AG10803 (cell line): Measurements from ENCODE around the gene PKM.

Experiments
- DNase-seq: peaks from one replicate; pipeline ENCODE4 v3.0.0; 2010; ENCODE audit warnings: low read depth
- H3K4me3 ChIP-seq: 2 replicates; pipeline ENCODE4 v1.5.1; 2011; ENCODE audit warnings: mild to moderate bottlenecking, low read length, control low read depth
- TF ChIP-seq, protein P1 (sequence below): conservative IDR thresholded peaks from 2 replicates; pipeline ENCODE4 v1.5.1; 2011; ENCODE audit warnings: mild to moderate bottlenecking, low read length, control low read depth, inconsistent platforms

Gene PKM

GRCh38 chr15:72271895-72272212 lies 40.9 kb upstream of the PKM start:
- peak overlapping the region; percentile 82 for H3K4me3 ChIP-seq
- DNase-seq, result peak; percentile 3
- TF ChIP-seq, protein P1, sequence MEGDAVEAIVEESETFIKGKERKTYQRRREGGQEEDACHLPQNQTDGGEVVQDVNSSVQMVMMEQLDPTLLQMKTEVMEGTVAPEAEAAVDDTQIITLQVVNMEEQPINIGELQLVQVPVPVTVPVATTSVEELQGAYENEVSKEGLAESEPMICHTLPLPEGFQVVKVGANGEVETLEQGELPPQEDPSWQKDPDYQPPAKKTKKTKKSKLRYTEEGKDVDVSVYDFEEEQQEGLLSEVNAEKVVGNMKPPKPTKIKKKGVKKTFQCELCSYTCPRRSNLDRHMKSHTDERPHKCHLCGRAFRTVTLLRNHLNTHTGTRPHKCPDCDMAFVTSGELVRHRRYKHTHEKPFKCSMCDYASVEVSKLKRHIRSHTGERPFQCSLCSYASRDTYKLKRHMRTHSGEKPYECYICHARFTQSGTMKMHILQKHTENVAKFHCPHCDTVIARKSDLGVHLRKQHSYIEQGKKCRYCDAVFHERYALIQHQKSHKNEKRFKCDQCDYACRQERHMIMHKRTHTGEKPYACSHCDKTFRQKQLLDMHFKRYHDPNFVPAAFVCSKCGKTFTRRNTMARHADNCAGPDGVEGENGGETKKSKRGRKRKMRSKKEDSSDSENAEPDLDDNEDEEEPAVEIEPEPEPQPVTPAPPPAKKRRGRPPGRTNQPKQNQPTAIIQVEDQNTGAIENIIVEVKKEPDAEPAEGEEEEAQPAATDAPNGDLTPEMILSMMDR, result no peak

- peak overlapping the region; percentile 82 for H3K4me3 ChIP-seq
- TF ChIP-seq, protein P1, result no peak
These were observed 40.2 kb upstream of the PKM start for GRCh38 chr15:72271221-72271620.

GRCh38 chr15:72269739-72270138 lies 38.7 kb upstream of the PKM start:
- no peak overlapping the region for H3K4me3 ChIP-seq
- TF ChIP-seq, protein P1, result no peak
- no peak for DNase-seq

More at GRCh38 chr15:72271221-72271620, 40.2 kb upstream of the PKM start:
- peak; percentile 5 for DNase-seq

DNA sequence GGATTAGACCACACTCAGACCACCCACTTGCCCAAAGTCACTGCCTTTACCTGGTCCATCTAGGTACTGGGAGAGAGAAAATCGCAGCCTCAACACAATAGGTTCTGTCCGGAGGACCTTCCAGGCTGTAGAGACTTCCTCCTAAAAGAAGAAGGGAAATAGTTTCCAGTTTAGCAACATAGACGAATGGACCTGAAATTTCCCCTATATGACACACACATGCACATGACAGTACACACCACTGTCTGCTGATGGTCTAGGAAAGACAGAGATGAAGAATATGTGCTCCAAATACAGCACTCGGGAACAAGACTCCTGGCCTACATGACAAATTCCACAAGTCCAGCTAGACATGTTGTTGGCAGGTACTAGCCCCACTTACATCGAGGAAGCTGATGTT lies 34.0 kb upstream of the PKM start:
- H3K4me3 ChIP-seq, result no peak overlapping the region
- DNase-seq, result no peak
- TF ChIP-seq, protein P1, result no peak

GRCh38 chr15:72252663-72253299 lies 21.8 kb upstream of the PKM start:
- TF ChIP-seq, protein P1, result no peak
- DNase-seq, result no peak
- no peak overlapping the region for H3K4me3 ChIP-seq

DNA sequence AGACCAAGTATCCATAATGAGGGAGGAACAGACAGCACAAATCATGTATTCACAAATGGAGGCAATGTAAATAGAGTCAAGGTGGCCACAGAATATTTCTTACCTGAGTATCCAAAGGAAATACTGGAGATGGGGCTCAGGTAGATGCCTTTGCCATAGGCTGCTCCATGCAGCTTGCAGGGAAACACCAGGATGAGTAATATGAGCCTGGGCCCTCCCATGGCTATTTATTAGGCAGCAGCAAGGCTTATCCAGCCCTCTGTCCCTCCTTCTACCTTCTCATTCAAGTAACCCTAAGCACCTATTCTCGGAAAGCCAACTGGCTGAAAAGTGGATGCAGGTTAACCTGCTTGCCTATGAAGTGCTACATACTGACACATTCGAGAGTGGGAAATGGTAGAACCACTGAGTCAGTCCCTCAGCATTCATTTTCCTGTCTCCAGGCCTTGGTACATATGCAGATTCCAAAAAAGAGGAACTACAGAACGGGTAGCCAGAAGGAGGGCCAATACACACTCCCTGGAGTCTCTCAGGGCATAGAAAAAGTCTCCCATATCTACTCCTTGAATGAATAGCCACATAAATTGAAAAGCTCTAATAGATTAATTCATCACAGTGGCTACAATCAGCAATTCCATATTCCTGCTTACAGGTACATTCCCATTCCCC lies 18.3 kb upstream of the PKM start:
- TF ChIP-seq, protein P1, result no peak
- no peak overlapping the region for H3K4me3 ChIP-seq
- no peak for DNase-seq

GRCh38 chr15:72248514-72248913 lies 17.5 kb upstream of the PKM start:
- no peak for DNase-seq
- TF ChIP-seq, protein P1, result no peak
- no peak overlapping the region for H3K4me3 ChIP-seq
